ENCODE measurements around the gene SNX25.

GRCh38 chr4:185243879-185244278, 34.5 kb downstream of the SNX25 start:
- TF ChIP-seq POLR2AphosphoS5 (IDR thresholded peaks at IDR 0.05; ENCODE audit: low read depth, low read length) (no peak), REST (IDR thresholded peaks at IDR 0.05; ENCODE audit: insufficient read depth in 1 of 2, low read depth in 2 of 2, low read length in 2 of 2) (no peak), TAF1 (IDR thresholded peaks at IDR 0.05; ENCODE audit: borderline replicate concordance, insufficient read depth, low read length) (no peak), SIN3A (IDR thresholded peaks at IDR 0.05; ENCODE audit: borderline replicate concordance, insufficient read depth, low read length) (no peak)
